Measurements from ENCODE around the gene SERTM2.
A peak's percentile ranks its signal among the peaks of the same experiment; 100 is the strongest.
"Not testable (repeated sequence)": the region's sequence is repeated elsewhere in the genome, so short reads cannot be mapped to it uniquely, and the experiment has no call there.

Gene SERTM2

DNA sequence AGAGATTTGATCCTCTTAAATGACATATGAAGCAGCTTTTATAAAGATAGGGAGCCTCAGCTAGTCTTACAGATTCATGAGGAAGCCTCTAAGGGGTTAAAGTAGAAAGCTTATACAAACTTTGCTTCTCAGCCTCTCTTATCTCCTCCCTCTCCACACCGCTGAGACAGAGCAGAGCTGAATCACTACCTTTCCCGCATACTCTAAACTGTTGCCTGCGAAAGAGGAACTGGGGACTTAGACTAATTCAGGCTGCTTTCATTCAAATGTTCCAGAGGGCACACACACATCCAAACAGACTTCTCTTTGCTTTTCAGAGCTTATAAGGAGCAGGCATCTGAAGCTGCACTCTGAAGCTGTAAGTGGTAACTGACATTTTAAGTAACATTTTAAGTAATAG is at the start of gene SERTM2:
Gene SERTM2 (plus strand): TSS at position 169 of the 400 bp plus-strand sequence. CDS start 7,213 bp downstream, outside the sequence.
- DNase-seq = peak; percentile 60

DNA sequence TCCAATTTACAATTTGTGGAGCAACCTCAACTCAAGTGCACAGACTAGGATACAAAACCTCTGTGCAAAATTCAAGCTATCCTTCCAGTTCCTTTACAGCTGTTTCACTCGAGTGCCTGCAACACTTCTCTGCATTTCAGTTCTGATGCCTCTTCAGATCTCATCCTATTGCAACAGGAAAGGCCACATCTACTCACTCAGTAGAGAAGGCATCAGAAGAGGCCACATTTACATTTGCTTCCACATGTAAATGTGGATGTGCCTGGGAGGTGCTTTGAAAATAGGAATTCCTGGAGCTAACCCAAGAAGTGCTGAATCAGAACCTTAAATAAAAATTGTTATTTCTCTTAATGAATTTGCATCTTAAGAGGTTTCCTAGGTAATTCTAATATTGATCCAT is 45.8 kb upstream of the SERTM2 start:
- DNase-seq = no peak

DNA sequence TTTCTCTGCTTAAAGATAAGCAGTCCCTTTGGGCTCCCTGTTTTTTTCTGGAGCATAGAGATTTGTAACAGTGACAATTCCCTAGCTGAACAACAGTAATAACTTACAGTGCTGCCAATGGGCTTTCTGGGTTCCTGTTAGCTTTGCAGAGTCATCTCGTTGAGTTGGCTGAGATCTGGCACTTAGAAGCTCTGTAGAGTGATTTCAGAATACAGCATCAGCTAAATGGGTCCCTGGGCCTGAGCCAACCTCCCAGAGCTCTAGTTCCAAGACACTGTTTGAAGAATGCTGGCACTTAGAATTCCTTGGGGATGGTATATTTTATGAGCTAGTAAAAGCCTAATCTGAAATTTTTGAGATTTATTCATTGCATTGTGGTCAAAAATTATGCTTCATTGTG is 43.5 kb upstream of the SERTM2 start:
- DNase-seq = no peak

DNA sequence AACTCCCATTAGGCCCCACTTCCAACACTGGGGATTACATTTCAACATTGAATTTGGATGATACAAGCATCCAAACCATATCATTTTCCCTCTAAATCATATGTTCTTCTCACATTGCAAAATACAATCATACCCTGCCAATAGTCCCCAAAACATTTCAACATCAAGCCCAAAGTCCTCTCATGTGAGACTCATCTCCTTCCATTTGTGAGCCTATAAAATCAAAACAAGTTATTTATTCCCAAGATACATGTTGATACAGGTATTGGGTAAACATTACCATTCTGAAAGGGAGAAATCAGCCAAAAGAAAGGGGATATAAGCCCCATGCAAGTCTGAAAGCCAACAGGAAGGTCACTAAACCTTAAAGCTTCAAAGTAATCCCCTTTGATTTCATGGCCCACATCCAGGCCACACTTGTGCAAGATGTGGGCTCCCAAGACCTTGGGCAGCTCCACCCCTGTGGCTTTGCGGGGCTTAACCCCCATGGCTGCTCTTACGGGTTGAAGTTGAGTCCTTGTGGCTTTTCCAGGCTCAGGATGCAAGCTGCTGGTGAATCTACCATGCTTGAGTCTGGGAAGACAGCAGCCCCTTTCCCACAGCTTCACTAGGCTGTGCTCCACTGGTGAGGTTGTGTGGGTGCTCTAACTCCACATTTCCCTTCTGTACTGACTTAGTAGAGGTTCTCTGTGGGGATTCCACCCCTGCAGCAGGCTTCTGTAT is 40.6 kb upstream of the SERTM2 start:
- no peak for DNase-seq

DNA sequence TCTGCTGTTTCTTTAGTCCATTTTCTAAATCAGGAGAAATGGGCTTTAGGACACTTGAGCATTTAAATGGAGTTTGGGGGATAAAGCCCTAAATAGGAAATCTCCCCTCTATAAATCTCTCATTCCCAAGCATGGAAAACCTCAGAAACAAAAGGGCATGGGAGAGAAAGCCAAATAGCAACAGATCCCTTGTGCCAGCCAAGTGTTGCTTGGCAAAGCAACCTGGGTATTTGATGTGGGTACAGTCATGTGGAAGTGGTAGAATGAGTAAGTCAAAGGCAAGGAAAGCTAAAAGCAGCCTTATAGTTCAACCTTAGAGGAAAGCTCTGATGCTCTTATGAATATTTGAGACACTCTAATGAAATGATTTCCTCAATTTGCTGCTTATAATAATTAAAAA is 29.5 kb upstream of the SERTM2 start:
- no peak for DNase-seq

DNA sequence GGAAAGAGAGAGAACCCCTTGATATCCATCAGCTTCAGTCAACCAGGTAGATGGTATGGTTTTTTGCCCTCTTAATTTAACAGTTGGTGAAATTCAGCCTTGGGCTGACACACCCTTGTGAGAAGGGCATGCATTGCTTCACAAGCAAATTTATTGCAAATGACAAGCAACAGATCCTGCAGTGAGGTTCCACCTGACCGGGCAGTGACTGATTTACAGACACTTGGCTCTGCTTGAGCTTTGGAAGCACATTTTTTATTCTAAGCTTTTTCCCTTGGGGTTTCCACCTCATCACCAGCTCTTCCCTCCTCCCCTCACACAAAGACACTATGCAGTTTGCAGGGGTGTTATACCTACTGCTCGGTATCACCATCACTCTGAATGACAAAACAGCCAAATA is 28.3 kb upstream of the SERTM2 start:
- no peak for DNase-seq

DNA sequence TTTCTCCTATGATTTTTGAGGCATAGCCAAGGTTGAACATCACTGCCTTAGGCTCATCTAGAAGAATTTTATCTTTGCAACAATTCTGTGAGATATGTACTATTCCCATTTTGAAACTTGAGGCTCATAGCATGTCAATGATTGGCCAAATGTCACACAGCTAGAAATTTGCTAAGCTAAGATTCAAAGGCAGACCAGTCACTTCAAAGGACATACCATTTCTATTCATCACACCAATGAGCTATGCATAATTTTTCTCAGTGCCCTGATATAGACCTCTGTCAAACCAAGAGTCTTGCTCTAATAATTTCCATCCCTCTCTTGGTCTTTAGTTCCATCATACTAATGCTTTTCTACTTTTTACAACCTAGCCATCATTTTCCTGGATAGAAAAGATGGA is 27.6 kb upstream of the SERTM2 start:
- DNase-seq = no peak

DNA sequence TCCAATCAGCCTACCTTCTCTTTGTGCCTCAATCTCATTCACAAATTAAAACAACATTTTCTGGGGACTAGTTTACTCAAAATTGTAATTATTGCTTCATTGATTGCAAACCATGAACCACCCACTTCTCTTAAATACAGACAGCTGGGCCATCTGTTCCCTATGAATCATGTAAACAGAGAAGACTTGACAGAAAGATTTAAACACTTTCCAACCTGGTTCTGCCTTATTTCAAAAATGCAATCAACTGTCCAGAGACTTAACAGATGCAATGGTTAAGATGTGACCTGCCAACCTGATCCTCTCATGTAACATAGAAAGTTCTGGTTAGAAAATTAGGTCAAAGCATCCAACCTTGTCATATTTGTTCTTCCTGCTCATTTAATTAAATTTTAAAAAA is 20.8 kb upstream of the SERTM2 start:
- no peak for DNase-seq

DNA sequence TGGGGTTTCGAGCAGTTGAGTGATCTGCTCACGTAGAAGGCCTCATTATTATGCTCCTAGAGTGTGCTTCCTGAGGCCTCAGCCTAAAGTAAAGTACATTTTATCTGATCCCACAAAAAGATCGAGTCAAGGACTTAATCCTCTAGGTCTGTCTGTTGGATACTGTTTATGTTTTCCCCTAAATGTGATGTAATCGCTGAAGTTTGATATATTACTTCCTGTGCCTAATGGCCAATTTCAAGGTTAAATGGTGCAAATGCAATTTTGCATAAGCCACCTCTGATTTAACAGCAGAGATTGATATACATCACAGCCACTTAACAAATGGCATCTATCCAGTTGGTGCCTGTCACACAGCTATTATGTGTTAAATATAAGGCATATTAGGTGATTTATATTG is 19.4 kb upstream of the SERTM2 start:
- no peak for DNase-seq

DNA sequence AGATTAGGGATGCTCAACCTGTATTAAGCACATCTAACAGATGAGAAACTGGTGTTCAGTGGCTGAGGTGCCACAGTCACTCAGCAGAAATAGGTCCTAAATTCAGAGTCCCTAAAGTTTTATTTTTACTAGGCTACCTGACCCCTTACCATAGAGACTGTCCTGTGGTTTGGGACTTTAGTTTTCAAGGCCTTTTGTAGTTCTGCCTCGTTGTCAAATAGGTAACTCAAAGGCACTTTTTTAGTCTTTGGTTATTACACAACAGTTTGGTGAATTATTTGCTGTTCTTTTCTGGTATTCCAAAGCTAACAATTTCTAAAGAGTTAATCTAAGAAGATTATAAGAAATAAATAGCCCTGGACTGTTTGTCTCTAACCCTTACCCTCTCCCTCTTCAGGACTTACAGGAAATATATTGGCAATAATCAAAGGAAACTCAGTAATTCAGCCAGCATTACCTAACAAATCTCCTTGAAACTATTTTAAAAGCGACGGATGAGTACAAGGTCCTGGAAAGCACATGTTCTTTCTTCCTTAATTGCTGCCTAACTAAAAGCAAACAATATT is 12.8 kb upstream of the SERTM2 start:
- no peak for DNase-seq

DNA sequence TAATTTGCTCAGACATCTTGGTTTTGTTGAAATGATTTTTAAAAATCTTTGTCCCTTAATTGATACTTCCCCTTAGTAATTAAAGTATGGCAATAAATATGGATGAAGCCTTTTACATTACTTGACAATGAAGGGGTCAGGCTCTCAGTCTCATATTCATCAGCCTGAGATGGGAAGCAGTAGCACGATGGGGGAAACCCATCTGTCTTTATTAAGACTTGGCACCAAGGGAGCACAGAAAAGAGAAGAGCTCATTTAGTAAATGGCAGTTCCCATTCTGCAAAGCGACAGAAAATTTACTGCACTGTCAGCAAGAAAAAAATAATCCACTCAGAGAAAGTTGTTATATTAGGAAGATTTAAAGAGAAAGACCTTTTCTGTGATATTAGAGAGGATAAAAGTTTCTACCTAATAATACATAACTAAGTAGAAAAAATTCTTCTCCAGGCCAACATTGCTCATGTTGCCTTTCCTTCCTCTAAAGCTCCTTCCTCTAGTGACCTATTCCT is 7.9 kb upstream of the SERTM2 start:
- DNase-seq = no peak

DNA sequence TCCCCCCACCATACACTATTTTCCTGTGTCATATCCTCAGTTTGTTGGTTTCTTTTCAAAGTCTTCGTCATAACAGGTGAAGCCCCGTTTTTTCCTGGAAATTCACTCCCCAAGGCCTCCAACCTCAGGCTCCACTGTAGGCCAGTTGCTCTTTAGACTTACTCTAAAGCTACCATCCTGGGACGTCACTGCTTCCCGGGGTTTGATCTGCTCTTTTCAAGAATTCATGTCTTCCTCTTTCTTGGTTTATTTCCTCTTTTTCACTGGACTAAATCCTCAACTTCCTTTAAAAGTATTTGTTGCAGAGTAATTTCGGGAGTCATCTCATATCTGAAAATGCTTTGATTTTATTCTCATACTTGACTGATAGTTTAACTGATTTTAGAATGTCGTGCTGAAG is 6.5 kb upstream of the SERTM2 start:
- DNase-seq = no peak

DNA sequence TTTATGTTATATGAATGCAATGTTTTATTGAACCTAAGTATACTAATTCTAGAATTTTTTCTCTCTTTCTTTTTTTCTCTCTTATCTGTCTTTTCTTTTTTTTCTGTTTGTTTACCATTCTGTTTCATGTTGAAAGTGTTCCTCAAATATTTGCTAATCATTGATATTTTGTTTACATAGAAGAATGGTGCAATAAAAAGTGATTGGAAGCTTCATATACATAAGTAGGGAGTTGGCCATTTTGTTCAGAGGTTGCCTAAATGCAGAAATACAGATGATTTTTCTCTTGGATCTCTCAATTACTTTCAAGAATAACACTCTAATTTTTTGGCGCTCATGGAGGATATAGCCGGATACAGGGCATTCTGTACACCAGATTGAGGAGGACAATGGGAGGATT is 5.7 kb upstream of the SERTM2 start:
- no peak for DNase-seq

DNA sequence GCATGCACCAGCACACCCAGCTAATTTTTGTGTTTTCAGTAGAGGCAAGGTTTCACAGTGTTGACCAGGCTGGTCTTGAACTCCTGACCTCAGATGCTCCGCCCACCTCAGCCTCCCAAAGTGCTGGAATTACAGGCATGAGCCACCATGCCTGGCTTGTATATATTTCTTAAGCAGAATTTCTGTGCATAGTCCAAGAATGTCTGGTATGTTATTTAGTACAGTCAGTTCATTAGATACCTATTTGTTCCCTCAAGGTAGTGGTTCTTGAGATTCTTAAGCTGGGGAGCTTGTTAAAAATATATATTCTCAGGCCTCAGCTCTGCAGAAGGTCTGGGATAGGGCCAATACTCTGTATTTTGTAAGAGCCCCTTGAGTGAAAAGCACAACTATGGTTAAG is 4.6 kb upstream of the SERTM2 start:
- DNase-seq = no peak

DNA sequence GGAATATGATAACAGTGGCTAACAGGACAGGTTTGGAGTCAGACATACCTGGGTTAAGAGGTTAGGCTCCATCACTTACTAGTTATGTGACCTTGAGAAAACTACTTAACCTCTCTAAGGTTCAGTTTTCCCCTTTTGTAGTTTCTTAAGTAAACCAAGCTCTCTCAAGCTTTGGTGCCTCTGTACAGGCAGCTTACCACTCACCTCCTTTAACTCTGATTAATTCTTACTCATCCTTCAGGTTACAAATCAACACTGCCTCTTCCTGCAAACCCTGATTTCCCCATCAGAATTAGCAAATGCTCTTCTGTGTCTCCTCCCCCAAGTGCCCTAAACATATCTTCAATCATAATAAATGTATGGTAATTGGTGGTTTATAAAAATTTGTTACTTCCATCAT is 3.5 kb upstream of the SERTM2 start:
- DNase-seq = no peak

DNA sequence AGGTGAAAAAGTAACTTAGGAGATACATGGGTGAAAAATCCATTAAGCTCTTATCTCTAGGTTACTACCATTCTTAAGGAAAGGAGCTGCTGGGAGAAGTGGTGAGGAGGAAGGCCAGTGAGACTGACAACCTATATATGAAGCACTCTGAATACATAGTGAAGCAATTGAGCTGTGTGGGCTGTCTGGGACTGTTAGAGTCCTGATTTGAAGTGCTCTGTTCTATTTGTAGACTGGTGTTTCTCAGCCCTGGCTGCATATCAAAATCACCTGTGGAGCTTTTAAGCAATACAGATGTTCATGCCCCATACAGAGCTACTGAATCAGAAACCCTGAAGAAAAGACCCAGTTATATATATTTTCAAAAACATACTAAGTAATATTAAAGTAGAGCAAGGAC is 3.9 kb downstream of the SERTM2 start:
- DNase-seq = no peak

DNA sequence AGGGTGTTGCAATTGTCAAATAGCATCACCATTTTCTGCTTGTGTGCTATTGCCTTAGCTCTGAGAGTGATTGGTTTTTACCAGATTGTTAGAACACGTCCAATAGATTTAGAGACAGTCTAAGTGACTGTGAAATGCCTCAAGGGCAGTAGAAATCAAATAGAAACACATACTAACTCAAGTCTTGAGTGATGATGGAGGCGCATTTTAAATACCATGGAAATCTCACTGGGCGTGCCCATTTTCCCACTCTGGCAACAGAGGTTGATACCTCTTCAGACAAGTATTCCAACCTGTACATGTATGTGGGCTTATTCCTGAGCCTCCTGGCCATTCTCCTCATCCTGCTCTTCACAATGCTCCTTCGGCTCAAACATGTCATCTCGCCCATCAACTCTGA is 7.2 kb downstream of the SERTM2 start:
- DNase-seq = no peak

DNA sequence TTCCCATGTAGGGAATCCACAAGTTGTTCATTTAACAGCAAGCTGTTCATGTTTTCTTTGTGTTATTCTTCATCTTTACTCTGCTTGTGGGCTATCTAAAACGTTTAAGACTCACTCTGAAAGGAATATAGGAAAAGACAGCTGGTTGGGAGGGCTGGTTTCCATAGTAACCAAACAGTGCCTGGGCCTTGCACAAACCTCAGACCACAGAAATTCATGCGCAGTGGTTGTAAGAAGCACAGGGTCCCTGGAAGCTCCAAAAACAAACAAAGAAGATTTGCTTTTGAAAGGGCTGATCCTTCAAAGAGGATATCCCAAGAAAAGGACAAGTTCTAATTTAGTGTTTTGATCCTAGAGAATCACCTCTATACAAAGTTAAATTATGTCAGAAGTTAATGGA is 7.8 kb downstream of the SERTM2 start:
- DNase-seq = peak; percentile 8

DNA sequence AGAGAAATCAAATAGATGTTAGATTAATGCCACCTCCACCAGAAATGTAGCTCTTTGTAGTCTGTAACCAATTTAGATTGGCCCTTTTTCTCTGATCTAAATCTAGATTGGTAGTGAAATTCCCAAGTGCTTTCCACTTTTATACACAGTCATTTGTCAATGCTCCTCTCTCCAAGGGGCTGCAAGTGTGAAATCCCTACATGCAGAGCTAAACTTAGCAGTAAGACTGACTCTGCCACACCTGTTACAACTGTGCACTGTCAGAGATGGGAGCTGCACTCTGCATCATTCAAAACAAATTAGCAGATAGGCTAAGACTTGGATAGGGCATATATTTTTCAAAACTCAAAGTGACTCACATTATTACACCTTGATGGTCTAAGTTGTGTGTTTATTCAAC is 9.1 kb downstream of the SERTM2 start:
- no peak for DNase-seq

DNA sequence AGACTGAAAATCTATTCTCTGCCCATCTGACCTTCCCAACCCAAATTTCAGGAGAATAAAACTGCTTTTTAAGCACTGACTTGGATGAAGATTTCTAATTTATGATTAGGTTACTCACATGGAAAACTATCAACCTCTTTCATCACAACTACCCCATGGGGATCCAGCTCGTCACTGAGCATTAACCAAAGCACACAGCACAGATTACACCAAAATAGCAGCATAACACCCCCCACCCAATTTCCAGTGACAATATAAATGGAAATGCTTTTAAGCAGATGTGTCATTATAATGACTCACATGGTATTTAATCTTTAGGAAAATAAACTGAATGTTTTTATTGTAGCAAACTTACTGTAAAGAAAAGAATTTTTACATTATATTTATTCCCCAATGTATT is 9.7 kb downstream of the SERTM2 start:
- no peak for DNase-seq

DNA sequence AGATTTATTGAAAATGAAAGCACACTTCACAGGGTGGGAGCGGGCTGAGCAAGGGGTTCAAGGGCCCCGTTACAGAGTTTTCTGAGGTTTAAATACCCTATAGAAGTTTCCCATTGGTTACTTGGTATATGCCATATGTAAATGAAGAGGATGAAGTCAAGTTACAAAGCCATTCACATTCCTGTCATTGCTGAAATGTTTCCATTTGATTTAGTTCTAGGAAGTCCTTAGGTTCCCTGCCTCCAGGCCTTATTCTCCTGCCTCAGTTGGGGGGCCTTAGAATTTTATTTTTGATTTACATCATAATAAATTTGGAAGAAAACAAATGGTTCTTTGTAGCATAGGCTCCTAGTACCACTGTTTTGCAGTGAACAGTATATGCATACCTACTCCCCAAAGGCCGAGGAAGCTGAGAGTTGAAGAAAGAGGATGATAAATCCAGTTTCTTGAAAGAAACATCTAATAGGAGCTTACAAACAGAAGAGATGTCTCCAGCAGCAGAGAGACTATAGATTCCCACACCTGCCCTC is 31.8 kb downstream of the SERTM2 start:
- DNase-seq = no peak

DNA sequence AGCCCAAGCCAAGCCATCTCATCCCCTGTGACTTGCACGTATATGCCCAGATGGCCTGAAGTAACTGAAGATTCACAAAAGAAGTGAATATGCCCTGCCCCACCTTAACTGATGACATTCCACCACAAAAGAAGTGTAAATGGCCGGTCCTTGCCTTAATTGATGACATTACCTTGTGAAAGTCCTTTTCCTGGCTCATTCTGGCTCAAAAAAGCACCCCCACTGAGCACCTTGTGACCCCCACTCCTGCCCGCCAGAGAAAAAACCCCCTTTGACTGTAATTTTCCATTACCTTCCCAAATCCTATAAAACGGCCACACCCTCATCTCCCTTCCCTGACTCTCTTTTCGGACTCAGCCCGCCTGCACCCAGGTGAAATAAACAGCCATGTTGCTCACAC is 37.8 kb downstream of the SERTM2 start:
- DNase-seq = not testable (repeated sequence)

DNA sequence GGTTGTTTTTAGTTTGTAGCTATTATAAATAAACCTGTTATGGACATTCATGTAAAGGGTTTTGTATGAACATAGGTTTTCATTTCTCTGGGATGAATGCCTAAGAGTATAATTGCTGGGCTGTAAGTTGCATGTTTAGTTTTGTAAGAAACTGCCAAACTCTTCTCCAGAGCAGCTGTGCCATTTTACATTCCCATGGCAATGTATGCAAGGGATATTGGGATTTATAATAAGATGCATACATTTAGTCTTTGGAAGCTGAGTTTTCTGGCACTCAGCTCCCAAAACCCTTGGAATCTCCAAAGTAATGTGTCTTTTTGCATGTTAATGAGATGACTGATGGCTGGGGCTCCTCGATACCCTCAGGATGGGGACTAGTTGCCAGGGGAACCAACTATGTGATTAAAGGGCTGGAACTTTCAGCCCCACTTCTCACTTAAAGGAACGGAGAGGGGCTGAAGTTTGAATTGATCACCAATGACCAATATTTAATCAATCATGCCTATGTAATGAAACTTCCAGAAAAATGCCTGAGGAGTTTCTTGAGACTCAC is 44.0 kb downstream of the SERTM2 start:
- DNase-seq = no peak

DNA sequence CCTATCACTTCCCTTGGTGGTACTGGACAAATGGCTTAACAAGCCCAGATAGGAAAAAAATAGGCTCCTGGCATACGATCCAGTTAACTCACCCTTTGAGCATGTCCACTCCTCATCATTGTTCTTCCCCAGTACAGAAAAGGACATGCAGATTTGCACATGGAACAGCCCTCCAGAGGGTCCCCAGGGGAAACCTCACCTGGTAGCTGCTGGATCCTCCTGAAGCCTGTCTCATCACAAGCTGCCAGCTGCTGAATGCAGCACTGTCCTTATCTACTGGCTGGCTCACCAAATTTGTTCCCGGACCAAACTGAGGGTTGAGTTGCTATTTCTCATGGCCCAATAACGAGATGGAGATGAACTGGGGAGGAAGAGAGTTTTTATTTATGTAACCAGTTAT is 49.4 kb downstream of the SERTM2 start:
- DNase-seq = no peak
